Activated naive CD4-positive, alpha-beta T cell treated with anti-CD3 and anti-CD28 coated beads, Interleukin-2, amount 50 U/mL, for 16 hours (primary cell): ENCODE results near the gene DISC1.
"Not testable (repeated sequence)": the region's sequence is repeated elsewhere in the genome, so short reads cannot be mapped to it uniquely, and the experiment has no call there.

Experiments used
- DNase-seq: peaks from one replicate; pipeline ENCODE4 v3.0.0-alpha.2; 2020

The DISC1 gene

DNA sequence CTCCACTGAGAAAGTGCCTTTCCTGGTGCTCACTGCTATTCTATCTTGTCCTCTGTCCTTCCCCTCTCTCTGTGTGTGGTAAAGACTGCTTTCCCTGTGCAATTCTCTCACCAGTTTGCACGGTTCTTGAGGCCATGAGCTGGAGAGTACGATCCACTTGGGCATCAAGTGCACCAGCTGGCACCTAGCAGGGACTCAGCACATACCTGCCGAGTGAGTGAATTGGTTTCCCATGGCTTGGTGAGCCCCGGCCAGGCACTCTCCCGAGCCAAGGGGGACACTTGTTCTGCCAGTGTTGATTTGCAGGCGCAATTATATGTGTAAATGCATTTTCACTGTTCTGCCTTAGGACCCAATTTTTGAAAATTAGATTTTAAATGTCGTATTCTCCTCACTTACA lies 313.5 kb downstream of the DISC1 start:
- DNase-seq, result no peak

DNA sequence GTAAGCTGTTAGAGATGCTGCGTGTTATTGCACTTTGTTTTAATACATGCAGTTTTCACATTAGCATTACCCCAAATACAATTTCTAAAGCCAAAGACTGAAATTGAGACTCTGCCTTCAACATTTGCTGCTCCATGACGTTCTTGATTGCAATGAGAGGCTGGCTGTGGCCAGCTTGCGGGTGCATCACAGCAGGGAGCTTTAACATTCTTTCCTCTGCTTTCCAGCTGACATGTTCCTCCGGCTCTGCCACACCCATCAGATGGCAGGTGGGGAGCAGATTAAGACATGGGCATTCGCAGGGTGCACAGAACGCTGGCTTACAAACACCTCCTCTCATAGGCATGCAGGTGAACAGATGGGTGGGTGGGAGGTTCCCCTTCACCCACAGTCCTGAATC lies 314.1 kb downstream of the DISC1 start:
- DNase-seq, result no peak

DNA sequence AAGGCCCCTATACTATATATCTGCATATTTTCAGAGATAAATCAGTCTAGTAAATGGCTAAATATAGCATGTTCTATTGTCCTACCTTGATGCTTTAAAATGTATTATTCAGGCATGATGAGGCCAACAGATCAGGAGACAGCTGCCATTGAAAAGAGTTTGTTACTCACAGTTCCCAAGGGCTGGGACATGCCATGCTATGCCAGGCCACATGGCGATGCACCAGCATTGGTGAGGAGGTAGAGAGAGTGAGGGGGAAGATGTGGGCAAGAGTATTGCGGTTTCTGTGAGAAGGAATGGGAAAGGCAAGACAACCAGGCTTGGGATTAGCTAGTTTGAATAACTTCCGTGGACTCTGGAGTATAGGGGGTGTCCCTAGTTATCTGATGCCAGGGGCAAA lies 316.5 kb downstream of the DISC1 start:
- DNase-seq, result no peak

DNA sequence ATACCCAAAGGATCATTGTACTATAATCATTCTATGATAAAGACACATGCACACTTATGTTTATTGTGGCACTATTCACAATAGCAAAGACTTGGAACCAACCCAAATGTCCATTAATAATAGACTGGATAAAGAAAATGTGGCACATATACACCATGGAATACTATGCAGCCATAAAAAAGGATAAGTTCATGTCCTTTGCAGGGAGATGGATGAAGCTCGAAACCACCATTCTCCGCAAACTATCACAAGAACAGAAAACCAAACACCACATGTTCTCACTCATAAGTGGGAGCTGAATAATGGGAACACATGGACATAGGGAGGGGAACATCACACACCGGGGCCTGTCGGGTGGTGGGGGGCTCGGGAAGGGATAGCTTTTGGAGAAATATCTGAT lies 321.5 kb downstream of the DISC1 start:
- not testable (repeated sequence) for DNase-seq

DNA sequence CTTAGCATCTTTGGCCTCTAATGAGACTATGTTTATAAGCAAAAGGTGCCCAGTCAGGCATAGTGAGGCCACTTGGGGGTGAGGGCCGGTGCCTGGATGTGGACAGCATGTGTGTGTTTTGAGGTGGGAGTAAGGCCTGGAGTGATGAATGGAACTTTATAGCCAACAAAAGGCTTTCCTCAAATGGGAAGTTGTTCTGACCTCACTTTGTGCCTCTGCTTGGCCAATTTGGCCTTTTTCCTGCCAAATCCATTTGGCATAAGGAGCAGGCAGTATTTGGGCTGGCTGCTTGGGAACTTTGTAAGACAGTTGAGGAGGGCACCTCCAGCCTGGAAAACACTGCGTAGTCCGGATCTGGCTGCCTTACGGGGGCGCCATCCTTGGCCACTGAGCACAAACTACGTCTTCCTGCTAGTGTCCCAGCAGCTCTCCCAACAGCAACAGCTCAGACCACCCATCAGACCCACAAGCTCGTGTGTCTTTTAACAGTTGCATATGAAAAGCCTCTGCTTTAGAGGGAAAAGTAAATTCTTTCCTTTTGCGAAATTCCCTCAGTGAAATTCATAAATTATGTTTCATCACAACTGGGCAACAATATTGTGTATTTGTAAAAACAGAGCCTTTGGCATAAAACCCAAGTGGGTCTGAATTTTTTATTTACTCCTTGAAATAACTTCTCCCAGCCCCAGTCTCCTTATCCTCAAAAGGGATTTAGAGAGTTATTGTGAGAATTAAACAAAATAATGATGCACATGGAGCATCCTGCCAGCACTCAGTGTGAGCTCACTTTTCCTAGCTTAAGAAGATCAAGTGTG lies 322.9 kb downstream of the DISC1 start:
- DNase-seq, result no peak

DNA sequence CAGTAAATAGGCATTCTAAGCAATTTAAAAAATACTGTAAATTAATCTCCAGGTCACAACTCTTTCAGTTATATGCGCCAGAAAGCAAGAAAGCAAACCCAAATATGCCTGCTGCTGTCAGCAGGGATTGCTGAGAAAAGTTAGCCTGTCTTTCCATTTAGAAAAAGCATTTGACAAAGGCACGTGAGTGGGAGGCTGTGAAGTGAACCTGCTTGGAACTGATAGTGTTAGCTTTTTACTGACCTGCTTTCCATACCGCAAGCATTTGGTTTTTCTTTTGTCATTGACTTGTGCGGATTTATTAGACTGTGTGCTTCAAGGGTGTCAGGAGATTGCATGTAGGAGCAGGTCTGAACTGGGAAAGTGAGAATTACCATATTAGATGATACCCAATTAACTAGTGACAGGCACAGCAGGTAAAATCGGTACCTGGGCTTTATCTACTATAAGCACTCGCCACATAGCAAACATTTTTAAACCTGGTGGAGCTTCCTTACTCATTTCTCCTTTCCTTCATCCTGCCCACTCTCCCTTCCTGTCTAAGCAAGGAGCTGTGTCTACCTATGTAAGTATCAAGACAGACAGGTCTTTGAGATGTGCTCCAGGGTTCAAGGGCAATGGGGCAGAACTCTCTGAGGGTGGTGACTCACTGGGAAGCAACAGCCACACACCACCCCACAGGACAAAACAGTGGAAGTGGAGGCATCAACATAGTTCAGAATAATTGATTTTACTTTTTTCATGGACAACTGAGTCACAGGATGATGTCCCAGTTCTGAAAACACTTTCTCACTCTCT lies 323.9 kb downstream of the DISC1 start:
- no peak for DNase-seq

DNA sequence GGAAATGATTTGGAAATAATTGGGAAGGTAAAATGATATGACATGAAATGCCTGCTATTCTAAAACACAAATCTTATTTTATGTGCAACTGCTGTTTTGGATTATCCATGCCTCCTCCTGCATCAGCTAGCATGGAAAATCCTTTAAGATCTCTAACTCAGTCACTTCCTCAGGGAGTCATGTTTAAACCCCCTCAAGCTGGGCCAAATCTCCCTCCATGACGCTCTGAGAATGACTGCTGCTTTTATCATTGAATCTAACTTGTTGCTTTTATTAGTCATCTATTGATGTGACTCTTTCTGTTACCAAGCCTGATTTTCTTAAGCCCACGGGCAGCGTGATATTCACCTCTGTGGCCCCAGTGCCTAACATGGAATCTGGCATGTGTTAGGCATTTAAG lies 324.8 kb downstream of the DISC1 start:
- DNase-seq, result no peak

DNA sequence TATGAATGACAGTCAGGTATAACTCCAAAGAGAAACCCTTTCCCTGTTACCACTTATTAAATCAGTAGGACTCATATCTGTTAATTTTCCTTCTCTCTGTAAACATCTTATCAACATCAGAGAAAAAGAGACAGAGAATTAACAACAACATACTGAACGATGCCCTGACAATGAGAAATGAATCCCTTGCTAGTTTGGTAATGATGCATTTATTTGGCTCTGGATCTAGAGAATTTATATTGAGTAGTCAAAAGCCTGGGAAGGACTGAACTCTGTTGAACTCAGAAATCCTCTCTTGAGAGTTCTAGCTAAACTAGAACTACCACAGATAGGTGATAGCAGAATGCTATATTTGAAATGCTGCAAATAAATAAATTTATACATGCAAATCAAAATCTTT lies 325.6 kb downstream of the DISC1 start:
- DNase-seq, result no peak

DNA sequence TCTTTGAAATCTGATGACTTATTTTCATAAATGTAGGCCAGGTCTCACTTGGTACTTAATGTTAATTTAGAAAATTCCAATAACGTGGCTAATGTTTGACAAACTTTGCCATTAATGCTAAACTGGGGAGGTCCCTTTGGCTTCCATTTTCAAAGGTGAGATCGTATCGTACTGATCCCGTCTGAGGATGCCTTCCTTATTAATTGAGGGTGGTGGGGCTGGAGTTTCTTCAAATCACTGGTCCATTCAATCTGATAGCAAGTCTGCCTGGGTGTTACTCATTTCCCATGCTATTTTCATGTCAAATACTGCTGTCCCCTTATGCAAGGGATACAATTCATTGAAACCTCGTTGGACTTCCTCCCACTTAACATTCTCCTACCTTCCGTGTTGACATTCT lies 327.1 kb downstream of the DISC1 start:
- no peak for DNase-seq

DNA sequence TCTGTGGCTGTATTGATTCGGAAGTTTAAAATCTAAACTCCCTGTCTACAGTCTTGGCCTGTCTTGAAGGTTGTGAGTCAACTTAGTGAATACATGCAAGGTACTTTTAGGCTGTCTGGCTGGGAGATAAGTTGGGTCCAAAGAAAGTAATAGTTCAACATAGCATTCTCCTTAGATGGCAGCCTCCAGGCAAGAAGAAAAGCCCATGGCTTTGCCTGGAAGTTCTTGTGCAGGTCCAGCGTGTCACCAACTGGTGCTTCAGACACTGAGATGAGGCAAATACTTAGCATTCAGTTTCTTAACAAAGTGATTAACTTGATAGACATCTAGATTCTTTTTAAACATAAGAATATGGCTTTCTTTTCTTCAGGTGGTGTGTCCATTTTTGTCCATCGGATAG lies 328.2 kb downstream of the DISC1 start:
- DNase-seq, result no peak

DNA sequence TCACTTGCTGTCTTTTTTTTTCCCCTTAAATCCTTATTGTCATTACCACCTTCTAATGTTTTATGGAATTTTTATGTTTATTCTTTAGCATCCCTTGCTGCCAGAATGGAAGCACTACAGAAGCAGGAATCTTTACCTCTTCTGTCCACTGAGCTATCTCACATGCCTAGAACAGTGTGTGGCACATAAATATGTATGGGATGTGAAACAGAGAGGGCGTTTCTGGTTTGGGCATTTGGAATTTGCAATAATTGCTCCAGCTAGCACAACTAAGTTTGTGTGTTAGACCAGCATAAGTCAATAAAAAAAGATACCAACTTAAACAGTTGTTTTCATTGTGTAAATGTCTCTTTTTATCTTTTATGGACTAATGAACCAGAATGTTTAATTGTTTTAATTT lies 330.8 kb downstream of the DISC1 start:
- DNase-seq, result no peak

DNA sequence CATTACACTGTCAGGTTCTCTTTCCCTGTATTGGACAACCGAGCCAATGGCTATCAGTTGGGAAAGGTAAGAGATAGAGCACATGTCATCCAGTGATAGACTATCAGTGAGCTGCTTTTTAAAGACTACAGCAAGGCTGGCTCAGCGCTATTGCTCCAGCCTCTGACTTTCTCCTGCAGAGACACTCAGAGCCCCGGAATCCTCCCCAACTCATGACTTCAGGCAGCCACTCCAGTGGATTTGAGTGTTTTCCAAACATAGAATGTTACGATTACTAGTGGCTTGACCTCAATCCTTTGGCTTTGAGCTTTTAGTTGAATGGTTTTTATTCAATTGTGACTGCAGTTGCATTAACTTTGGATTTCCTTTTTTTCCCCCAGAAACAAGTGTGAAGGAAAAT lies 331.9 kb downstream of the DISC1 start:
- no peak for DNase-seq

DNA sequence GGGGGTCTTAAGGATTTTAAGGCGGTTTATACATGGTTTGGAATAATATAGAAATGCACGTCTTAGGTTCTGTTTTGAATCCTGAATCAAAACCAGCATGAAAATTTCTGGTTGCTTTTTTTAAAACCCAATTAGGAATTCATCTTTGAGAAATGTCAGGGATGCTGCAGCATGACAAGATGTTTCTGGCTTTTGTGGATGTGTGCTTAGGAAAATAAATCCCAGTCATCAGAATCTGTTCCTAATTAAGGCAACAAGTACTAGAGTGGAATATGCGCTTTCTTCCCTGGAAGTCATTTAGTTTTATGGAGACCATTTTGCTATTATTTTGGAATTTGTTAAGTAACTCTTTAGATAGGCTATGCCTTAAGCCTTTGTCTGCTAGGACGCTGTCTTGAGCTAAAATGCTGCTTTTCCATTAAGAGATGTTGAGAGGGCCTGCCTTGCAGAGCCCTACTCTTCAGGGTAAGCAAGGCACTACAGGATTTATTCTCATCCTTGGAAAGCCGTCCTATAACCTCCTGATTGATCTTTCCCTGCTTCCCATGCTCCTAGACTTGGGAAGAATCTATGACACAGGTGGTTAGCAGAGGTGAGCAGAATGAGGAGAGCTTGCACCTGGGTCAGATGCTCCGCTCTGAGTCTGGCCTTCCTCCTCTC lies 332.8 kb downstream of the DISC1 start:
- DNase-seq, result no peak

DNA sequence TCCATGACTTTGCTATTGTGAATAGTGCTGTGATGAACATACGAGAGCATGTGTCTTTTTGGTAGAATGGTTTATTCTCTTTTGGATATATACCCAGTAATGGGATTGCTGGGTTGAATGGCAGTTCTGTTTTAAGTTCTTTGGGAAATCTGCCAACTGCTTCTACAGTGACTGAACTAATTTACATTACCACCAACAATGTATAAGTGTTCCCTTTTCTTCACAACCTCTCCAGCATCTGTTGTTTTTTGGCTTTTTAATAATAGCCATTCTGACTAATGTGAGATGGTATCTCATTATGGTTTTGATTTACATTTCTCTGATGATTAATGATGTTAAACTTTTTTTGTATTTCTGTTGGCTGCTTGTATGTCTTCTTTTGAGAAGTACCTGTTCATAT lies 335.2 kb downstream of the DISC1 start:
- not testable (repeated sequence) for DNase-seq

DNA sequence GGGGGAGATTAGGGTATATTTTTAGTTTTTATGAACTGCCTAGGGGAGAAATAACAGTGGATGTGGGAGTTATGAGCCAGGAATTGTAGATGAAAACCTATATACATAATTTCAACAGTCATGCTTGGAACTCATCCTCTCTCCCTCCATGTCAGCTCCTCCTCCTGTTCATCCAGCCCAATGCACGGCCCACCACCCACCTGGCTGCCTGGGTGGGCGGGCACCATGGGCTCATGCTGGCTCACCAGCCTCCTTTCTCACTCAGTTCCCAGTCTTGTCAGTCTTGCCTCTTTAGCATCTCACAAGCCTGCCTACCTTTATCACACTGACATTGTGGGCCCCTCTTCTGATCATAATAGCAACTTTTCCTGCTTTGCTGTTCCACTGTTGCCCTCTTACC lies 336.0 kb downstream of the DISC1 start:
- DNase-seq, result no peak

DNA sequence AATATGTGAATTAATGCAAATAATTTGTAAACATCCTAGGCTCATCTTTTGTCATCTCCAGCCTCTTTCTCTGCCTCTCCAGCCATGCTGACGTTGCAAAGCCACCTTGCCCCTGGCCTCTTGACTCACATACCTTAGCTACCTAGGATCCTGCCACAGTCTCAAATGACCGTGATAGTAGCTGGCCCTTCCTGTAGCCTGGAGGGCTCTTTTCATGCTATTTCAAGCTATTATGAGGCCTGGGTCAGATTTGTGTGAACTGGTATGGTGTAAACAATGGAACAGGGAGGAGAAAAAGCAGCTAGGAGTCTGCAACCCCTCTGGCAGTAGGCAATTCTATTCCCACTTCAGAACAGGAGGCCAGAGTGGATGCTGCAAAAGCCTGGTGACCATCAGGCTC lies 337.7 kb downstream of the DISC1 start:
- DNase-seq, result no peak

DNA sequence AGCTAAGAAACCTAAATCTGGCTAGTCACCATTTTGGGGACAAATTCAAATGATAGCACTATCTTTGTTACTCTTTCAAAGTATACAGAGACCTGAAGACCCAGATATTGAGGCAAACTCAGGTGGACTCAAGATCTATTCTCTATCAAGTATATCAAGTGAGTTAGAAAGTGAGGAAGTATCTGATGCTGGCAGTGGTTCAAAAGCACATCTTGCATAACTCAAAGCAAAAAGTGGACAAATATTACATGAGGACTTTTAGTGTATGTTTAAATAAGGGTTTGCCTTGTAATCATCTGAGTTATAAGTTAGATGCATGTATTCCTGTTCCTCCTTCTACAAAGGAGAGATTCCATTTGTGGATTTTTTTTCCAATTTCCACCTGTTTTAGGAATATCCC lies 338.4 kb downstream of the DISC1 start:
- no peak for DNase-seq

DNA sequence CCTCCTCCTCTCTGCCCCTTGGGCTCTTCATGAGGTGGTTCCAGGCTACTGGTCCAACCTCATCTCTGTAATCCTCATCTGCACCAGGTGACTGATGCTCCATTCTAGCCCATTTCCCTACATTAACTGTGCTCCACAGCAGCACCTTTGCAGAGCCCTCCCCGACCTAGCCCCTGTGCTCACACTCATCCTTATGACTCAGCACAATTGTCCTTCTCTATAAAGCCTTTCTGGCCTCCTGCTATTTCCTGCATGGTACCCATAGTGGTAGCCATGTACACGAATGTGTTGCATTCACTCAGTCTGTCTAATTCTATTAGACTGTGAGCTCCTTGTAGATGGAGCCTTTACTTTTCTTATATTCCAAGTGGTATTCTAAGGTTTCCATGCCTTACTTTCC lies 339.0 kb downstream of the DISC1 start:
- no peak for DNase-seq

DNA sequence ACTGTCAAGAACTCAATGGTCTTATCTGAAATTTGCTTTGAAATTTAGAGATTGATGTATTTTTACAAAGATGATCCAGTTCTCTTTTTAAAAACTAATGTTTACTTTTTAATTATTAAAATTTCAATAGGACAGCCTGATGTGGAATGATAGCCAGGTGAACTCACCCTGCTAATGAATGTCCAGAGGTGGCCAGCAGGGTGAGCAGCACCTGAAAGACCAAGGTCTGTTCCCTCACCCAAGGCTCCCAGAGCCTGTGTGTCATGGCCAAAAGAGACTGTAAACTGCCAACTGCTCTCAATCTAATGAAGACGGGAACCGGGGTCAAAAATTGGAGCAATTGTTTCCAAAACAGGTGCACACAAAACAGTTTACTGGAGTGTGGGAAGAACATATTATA lies 340.4 kb downstream of the DISC1 start:
- no peak for DNase-seq

DNA sequence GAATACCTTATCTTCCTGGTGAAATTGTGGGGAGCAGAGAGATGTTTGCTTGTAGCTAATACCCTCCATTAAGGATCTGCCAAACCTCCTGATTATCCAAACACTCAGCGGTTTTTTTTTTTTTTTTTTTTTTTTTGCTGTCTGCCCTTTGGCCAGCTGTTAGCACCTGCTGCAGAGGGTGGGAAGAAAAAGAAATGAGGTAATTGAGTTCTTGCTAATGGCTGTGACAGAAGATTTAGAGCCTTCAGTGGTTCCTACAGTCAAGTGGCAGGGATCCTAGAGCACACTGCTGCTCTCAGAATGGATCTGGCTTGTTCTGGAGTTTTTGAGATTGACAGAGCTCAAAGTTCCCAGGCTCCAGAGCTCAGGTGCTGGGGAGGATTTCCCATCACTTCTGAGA lies 342.5 kb downstream of the DISC1 start:
- DNase-seq, result no peak

DNA sequence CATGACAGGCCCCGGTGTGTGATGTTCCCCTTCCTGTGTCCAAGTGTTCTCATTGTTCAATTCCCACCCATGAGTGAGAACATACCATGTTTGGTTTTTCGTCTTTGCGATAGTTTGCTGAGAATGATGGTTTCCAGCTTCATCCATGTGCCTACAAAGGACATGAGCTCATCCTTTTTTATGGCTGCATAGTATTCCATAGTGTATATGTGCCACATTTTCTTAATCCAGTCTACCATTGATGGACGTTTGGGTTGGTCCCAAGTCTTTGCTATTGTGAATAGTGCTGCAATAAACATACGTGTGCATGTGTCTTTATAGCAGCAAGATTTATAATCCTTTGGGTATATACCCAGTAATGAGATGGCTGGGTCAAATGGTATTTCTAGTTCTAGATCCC lies 343.2 kb downstream of the DISC1 start:
- not testable (repeated sequence) for DNase-seq

DNA sequence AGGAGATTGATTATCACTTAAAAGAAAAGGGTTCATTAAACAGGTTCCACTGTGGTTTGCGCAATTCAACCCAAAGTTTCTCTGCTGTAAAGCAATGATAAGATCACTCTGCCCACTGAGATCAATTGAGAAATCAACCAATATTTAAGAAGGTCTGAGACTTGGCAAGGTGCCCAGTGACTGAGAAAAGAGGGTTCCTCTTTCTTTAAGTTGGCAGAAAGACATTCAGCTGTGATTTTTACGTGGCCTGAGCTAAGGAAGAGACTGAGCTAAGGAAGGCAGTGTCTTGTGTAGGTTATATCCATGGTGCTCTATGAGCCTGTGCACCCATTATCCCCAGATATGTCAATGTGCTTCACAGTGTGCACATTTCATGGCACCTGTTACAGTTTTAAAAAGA lies 344.1 kb downstream of the DISC1 start:
- no peak for DNase-seq

DNA sequence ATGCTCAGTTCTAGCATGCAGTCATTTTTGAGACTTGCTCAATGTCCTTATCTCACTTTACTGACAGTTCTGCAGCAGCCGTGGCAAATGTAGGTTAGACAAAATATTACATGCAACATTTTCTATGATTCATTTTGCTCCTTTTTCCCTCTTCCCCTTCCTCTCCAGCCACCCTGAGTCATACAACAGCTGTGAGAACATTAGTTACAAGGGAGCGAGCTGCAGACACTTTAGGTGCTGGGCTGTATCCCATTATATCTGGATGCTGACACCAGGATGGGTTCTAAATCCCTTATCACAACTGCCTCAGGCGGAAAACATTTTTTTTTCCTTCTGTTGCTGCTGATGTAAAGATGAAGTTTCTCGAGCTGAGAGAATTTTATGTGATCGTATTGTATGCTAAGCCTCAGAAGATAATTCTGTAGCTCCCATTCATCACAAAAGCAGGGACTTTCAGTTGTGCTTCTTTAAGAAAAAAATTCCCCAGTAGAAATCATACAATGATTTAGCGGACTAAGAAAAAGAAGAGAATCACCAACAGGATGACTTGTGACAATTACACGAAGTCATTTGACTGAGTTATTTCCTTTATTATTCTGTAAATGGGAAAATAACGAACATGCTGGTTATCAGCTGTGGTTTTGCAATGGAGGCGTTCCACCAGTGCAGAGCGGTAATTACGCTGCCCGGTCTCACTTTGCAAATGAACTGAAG lies 345.0 kb downstream of the DISC1 start:
- no peak for DNase-seq

DNA sequence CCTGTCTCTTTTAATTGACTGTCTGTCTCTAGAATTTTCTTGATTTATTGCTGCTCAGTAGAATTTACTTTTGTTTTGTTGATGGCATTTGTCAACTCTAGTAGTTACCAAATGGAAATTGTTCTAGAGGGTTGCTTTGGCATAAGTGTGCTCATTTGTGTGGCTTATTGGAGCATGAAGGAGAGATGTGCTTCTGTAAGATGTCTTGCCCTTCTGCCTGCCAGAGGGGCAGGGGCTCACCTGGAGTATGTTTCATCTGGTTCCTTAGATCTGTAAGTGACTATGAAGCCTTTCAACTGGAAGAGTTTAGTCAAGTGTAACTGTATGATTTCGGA lies 345.5 kb downstream of the DISC1 start:
- DNase-seq, result no peak
